Measurements from ENCODE around the gene EXOC7.
"Not testable (repeated sequence)": the region's sequence is repeated elsewhere in the genome, so short reads cannot be mapped to it uniquely, and the experiment has no call there.

EXOC7 gene

GRCh38 chr17:76089680-76090516 lies 13.7 kb downstream of the EXOC7 start:
- DNase-seq (ENCODE audit: insufficient read length, low spot score) (no peak), FAIRE-seq (no peak)

DNA sequence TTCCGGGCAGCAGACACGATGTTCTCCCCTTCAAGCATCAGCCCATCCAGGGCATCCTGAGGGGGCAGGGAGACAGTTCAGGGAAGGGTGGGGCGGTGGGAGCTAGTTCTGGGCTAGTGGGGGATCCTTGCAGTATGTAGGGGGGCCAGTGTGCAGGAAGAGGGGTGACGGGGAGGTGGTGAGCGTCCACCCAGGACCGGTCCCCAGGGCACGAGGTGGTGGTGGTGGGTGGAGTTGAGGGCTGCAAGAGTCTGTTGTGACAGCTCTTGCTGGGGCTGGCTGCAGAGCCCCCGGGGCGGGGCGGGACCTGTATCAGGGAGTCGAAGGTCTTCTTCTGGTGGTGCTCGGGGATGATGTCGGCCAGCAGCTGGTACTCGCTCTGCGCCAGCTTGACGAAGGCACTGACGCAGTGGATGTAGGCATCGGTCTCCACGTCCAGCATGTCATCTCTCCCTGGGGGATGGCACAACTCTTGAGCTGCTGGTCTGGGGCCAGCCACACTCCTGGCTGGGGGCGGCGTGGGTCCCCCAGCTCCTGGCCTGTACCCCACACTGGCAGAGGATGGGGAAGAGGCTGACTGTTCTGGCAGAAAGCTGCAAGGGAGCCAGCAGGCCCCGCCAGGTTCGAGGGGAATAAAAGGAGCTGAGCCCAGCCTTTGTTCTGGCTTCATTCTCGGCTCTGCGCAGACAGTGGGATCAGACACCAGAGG lies 14.6 kb downstream of the EXOC7 start:
- FAIRE-seq (no peak), DNase-seq (ENCODE audit: insufficient read length, low spot score) (no peak)

DNA sequence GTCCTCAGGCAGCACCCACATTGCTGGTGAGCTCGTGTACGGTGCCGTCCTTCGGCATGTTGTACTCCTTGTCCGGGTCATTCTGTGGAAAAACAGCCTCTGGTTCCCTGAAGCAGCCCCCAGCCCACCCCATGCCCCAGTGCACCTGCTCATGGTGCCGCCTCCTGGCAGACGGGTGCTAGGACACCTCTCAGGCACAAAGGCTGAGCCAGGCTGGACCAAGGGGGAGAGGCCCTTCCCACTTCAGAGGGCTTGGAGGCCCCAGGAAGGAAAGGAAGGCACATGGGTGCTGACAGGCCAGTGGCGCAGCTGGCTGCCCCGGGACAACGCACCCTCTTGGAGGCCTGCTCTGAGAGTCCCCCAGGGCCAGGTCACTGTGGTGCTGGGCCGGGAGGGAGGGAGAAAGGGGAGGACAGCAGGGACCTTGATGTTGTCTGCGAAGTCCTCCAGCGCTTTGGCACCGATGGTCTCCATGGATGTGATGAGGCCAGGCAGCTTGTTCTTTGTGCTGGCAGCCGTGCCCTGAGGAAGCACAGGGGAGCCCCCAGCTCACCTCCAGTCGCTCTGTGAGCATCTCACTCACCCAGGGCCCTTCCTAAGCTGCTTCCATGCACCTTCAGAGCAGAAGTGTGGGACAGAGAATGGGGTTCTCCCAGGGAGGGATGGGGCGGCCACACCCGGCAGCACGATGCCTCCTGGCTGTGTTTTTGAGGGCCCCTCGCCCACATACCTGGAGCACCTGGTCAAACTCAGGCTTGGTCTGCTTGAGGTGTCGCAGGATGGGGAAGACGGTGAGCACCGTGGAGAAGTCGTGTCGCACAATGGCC lies 15.3 kb downstream of the EXOC7 start:
- DNase-seq (ENCODE audit: insufficient read length, low spot score), result no peak

DNA sequence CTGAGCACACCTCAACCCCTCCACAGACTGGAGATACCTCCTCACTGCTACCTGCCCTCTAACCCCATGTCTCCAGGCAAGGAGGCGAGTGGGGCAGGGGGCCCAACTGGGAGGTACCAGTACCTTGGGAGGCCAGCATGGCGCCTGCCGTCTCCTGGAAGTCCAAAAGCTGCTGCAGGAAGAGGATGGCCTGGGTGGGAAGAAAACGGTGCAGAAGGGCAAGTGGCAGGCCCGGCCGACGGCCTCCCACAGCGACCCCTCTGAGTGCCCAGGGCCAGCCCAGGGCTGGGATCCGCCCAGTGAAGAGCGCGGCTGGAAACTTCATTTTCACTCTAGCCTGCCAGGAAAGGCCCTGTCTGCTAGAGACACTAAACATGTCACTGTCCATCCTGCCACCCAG lies 16.1 kb downstream of the EXOC7 start:
- DNase-seq (ENCODE audit: insufficient read length, low spot score) (no peak), FAIRE-seq (no peak)

More for the DNA sequence above, 15.3 kb downstream of the EXOC7 start:
- FAIRE-seq, result no peak

DNA sequence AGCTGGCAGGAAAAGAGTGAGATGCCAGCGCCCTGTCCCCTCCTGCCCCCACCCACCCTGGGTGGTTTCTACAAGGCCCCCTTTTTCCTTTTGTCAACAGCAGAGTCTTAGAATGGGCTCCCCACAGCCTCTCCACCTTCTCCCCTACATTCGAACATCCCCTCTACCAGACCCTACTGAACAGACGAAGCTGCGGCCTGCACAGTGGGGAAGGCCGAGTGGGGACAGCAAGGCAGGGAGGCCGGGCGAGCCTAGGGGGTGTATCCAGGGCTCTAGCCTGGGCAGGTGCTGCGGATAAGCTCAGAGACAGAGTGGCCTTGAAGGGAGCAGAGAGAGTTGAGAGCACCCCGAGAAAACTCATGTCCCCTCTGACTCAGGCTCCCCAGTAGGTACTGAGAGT lies 17.2 kb downstream of the EXOC7 start:
- FAIRE-seq (no peak), DNase-seq (ENCODE audit: insufficient read length, low spot score) (no peak)

- FAIRE-seq (no peak), DNase-seq (ENCODE audit: insufficient read length, low spot score) (no peak)
These were observed 17.7 kb downstream of the EXOC7 start for GRCh38 chr17:76085731-76086366.

GRCh38 chr17:76085066-76085730 lies 18.4 kb downstream of the EXOC7 start:
- no peak for FAIRE-seq

GRCh38 chr17:76083536-76084182 lies 19.9 kb downstream of the EXOC7 start:
- DNase-seq (ENCODE audit: insufficient read length, low spot score) (no peak), FAIRE-seq (no peak)

More at GRCh38 chr17:76085066-76085730, 18.4 kb downstream of the EXOC7 start:
- no peak for DNase-seq (ENCODE audit: insufficient read length, low spot score)

GRCh38 chr17:76082326-76083251 lies 21.0 kb downstream of the EXOC7 start:
- FAIRE-seq (no peak), DNase-seq (ENCODE audit: insufficient read length, low spot score) (no peak)

DNA sequence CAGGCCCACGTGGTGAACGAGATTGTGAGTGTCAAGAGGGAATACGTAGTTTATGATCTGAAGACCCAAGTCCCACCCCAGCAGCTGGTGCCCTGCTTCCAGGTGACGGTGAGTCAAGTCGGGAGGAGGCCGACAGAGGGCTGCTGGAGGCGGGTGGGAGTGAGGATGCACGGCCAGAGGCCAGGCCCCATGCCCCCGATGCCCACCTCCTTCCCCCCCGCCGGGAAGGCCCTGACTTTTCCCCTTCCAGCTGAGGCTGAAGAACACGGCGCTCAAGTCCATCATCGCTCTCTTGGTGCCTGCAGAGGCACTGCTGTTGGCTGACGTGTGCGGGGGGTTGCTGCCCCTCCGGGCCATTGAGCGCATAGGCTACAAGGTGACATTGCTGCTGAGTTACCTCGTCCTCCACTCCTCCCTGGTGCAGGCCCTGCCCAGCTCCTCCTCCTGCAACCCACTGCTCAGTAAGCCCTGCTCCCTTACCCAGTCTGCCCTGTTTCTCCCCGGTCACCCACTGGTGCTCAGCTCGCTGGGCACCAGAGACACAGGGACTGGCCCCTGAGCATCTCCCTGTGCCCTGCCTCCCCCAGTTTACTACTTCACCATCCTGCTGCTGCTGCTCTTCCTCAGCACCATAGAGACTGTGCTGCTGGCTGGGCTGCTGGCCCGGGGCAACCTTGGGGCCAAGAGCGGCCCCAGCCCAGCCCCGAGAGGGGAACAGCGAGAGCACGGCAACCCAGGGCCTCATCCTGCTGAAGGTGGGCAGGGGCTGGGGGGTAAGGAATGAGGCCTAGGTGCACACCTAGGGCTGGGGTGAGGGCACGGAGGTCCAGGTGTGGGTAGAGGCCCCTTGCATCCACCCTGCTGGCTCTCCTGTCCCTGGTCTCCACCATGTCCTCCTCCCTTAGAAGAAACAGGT lies 22.0 kb downstream of the EXOC7 start:
- FAIRE-seq, result no peak
- no peak for DNase-seq (ENCODE audit: insufficient read length, low spot score)

- no peak for DNase-seq (ENCODE audit: insufficient read length, low spot score)
These were observed 22.8 kb downstream of the EXOC7 start for GRCh38 chr17:76080768-76081287.

GRCh38 chr17:76079956-76080767 lies 23.4 kb downstream of the EXOC7 start:
- DNase-seq (ENCODE audit: insufficient read length, low spot score), result no peak
- FAIRE-seq, result no peak

More at GRCh38 chr17:76080768-76081287, 22.8 kb downstream of the EXOC7 start:
- FAIRE-seq, result no peak

DNA sequence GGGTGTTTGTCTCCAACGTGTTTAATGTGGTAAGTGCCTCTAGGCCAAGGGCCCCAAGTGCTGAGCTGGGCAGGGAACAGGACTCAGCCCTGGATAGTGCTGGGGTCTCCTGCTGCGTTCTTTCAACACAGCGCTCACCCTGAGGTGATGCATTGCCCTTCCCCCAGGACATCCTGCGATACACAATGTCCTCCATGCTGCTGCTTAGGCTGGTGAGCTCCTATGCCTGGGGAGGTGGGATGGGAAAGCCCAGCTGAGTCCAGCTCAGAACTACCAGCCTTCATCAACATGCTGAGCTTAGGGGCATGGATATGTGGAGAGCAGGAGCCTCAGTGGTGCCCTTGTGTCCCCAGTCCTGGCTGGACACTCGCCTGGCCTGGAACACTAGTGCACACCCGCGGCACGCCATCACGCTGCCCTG lies 24.0 kb downstream of the EXOC7 start:
- FAIRE-seq (no peak), DNase-seq (ENCODE audit: insufficient read length, low spot score) (no peak)

DNA sequence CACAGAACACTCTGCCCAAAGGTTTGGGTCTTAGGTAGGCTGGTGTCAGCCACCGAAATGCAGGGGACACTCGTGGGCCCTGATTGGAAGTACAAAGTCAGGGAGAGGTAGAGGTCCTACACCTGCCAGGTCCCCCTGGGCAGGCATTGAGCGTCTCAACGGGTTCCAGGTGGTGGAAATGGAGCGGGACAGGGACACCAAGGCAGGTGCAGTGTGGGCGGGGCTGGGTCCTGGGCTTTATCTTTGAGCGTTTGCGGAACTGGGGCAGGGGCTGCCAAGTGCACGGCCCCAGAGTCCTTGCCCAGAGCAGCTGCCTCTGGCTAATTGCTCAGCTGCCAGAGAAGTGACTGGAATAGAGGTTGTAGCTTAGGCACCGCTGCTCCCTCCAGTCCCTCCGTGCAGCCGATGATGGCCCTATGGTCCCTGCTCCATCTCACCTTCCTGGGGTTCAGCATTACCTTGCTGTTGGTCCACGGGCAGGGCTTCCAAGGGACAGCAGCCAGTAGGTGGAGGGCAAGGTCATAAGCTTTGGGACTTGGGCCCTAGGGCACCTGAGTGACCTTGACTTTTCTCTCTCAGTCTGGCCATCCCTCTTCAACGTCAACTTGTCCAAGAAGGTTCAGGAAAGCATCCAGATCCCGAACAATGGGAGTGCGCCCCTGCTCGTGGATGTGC lies 24.6 kb downstream of the EXOC7 start, which contains the start of gene ZACN:
TSS of gene ZACN (plus strand) at position 323 of the 675 bp plus-strand sequence. CDS start at position 406, 83 bp downstream.
- FAIRE-seq, result no peak

GRCh38 chr17:76078370-76078769 lies 25.2 kb downstream of the EXOC7 start:
- DNase-seq (ENCODE audit: insufficient read length, low spot score); FAIRE-seq: not testable (repeated sequence)

More for the DNA sequence above, 24.6 kb downstream of the EXOC7 start, which contains the start of gene ZACN:
- DNase-seq (ENCODE audit: insufficient read length, low spot score), result no peak

Data from GM19239 (cell line).